MCF 10A (cell line): ENCODE measurements around the gene ALDH7A1. TPM values are rescaled to one million over a fixed set of nuclear protein-coding genes. Genes with fewer than 3 reads are reported as not detected.
"Not testable (repeated sequence)": the region's sequence is repeated elsewhere in the genome, so short reads cannot be mapped to it uniquely, and the experiment has no call there.

Experiments
- BruUV-seq: library from RNA; stranded (reverse); fragments of 400-500 nt; replicated peaks from 2 replicates; lab custom pipeline; 2021; lab: Mats Ljungman, UMichigan
- CTCF ChIA-PET: fragments of 300-600 bp; sonication (Branson Sonifier 250); formaldehyde crosslinking; extraction: SDS; loops from one replicate; lab custom pipeline; 2021; ENCODE audit warnings: antibody characterized with exemption, inconsistent platforms; lab: Yijun Ruan, JAX
- POLR2A ChIA-PET: fragments of 300-600, 350-650 bp; sonication (Branson Sonifier 250); formaldehyde crosslinking; extraction: SDS; loops from one replicate; lab custom pipeline; 2020; ENCODE audit warnings: antibody characterized with exemption, inconsistent platforms; lab: Yijun Ruan, JAX
- DNase-seq: peaks from one replicate; pipeline ENCODE4 v3.0.0-alpha.2; 2018; ENCODE audit not compliant: unreplicated experiment
- H3K27ac Mint-ChIP-seq: one replicate; pipeline ENCODE4 v1.8.0; 2022; ENCODE audit warnings: mild to moderate bottlenecking, low read depth, mixed read lengths; ENCODE audit not compliant: unreplicated experiment
- H3K27me3 Mint-ChIP-seq: one replicate; pipeline ENCODE4 v1.8.0; 2022; ENCODE audit warnings: mixed read lengths; ENCODE audit not compliant: insufficient read depth, unreplicated experiment
- H3K36me3 Mint-ChIP-seq: one replicate; pipeline ENCODE4 v1.8.0; 2022; ENCODE audit warnings: mild to moderate bottlenecking, moderate library complexity, mixed read lengths; ENCODE audit not compliant: insufficient read depth, unreplicated experiment
- H3K4me1 Mint-ChIP-seq: one replicate; pipeline ENCODE4 v1.8.0; 2022; ENCODE audit warnings: mixed read lengths; ENCODE audit not compliant: insufficient read depth, unreplicated experiment
- H3K4me3 Mint-ChIP-seq: one replicate; pipeline ENCODE4 v1.8.0; 2022; ENCODE audit warnings: mild to moderate bottlenecking, moderate library complexity, mixed read lengths; ENCODE audit not compliant: unreplicated experiment
- H3K9me3 Mint-ChIP-seq: one replicate; pipeline ENCODE4 v1.8.0; 2022; ENCODE audit warnings: mixed read lengths; ENCODE audit not compliant: unreplicated experiment
- intact Hi-C: fragments of 100-400 bp; cut with micrococcal nuclease; formaldehyde crosslinking; loops from 2 replicates; pipeline ENCODE4 v1.14.1; 2022
- total RNA-seq: library from RNA; stranded (reverse); gene quantifications from 2 replicates; pipeline ENCODE4 v1.2.3, GENCODE V29; 2022
- TF ChIP-seq, protein P1 (sequence below): fragments of 200-600 bp; IDR thresholded peaks from one replicate; pipeline ENCODE4 v1.8.0; 2022; ENCODE audit warnings: antibody characterized with exemption, mild to moderate bottlenecking; ENCODE audit not compliant: unreplicated experiment

The ALDH7A1 gene
- total RNA-seq, 1 experiment from 2014 or later = 89.1 TPM

DNA sequence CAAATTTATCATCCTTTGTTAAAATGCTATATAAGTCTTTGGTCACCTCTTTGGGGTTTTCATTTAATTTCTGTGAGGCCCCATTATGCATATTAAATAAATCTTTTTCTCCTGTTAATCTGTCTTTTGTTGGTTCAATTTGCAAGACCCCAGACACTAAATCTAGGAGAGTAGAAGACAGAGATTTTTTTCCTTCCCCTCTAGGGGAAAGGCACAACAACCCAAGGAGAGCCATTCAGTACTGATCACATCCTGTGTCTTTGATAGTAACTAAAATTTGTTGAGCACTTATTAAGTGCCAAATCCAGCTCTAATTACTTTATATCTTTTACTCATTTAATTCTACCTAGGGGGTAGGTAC lies 74.4 kb downstream of the ALDH7A1 start:
- Mint-ChIP-seq H3K36me3 (peaks cover 4% of the 10 kb centered on the region), H3K4me1 (peaks cover 25% of the 10 kb centered on the region), H3K27me3 (no peaks in the 10 kb centered on the region), H3K27ac (no peak overlapping the region), H3K4me3 (no peak overlapping the region), H3K9me3 (no peaks in the 10 kb centered on the region)
- intact Hi-C loops = no loop called here
- TF ChIP-seq, protein P1, sequence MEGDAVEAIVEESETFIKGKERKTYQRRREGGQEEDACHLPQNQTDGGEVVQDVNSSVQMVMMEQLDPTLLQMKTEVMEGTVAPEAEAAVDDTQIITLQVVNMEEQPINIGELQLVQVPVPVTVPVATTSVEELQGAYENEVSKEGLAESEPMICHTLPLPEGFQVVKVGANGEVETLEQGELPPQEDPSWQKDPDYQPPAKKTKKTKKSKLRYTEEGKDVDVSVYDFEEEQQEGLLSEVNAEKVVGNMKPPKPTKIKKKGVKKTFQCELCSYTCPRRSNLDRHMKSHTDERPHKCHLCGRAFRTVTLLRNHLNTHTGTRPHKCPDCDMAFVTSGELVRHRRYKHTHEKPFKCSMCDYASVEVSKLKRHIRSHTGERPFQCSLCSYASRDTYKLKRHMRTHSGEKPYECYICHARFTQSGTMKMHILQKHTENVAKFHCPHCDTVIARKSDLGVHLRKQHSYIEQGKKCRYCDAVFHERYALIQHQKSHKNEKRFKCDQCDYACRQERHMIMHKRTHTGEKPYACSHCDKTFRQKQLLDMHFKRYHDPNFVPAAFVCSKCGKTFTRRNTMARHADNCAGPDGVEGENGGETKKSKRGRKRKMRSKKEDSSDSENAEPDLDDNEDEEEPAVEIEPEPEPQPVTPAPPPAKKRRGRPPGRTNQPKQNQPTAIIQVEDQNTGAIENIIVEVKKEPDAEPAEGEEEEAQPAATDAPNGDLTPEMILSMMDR = no peak
- ChIA-PET CTCF (interaction anchor here (0.5 to 2.5 kb wide), 6 partner anchors 12 to 881 kb away, joined by 3 to 9 read pairs (median 4); no protein-coding TSS in a partner anchor), POLR2A (interaction anchor here (0.6 to 6.3 kb wide), 8 partner anchors 10 to 162 kb away, joined by 3 to 50 read pairs (median 10); partner anchors contain the start of genes ALDH7A1 and GRAMD2B)
- BruUV-seq = no TSS peak
- DNase-seq = no peak

DNA sequence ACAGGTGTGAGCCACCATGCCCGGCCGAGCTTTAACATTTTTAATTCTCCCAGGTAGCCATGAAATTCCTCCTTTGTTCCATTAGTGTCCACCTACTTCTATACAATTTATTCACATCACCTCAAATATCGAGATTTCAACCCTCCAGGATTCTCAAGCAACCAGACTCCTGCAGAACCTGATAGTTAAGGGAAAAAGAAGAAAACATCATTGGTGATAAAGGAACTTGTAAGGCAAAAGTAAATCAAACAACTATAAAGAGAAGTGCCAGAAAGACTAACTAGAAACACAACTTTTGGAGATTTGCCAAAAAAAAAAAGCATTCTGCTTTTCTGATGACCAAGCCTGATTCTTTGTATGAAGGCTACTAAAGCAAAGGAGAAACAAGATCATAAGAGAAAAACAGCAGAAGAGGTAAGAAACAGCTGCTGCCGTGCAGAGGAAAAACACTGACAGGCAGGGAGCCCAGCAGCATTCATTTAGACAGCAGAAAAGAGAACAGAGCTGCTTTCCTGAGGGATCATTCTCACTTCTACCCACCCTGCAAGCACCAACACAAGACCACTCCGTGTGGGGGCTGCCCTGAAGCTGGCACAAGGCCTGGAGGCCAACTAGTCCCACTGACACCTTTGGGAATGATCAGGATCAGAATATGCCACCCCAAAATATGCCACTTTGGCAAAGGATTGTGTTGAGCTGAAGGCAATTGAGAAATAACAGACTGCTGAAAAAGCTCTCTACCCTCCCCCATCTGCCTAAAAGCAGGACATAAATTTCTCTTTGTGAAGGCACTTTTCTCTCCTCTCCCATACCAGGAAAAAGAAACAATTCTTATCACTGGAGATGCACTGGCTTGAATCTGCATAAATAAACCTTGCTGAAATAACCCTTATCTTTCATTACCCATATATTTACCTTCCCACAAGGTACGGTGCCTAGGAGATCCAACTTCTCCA lies 75.1 kb downstream of the ALDH7A1 start:
- intact Hi-C loops = loop anchor here (5.0 kb wide), 1 partner anchor 1113 kb away; no protein-coding TSS in a partner anchor
- TF ChIP-seq, protein P1 = no peak
- H3K4me1 Mint-ChIP-seq = peaks cover 26% of the 10 kb centered on the region
- CTCF ChIA-PET = interaction anchor here (0.5 to 2.5 kb wide), 11 partner anchors 12 to 880 kb away, joined by 3 to 9 read pairs (median 4); no protein-coding TSS in a partner anchor
- peak overlapping the region; percentile 68 for H3K27ac Mint-ChIP-seq
- BruUV-seq = no TSS peak
- peaks cover 4% of the 10 kb centered on the region for H3K36me3 Mint-ChIP-seq
- DNase-seq = no peak
- no peaks in the 10 kb centered on the region for H3K9me3 Mint-ChIP-seq
- no peaks in the 10 kb centered on the region for H3K27me3 Mint-ChIP-seq
- H3K4me3 Mint-ChIP-seq = no peak overlapping the region
- POLR2A ChIA-PET = interaction anchor here (0.6 to 6.3 kb wide), 18 partner anchors 8 to 166 kb away, joined by 3 to 50 read pairs (median 4); partner anchors contain the start of genes ALDH7A1 and GRAMD2B

DNA sequence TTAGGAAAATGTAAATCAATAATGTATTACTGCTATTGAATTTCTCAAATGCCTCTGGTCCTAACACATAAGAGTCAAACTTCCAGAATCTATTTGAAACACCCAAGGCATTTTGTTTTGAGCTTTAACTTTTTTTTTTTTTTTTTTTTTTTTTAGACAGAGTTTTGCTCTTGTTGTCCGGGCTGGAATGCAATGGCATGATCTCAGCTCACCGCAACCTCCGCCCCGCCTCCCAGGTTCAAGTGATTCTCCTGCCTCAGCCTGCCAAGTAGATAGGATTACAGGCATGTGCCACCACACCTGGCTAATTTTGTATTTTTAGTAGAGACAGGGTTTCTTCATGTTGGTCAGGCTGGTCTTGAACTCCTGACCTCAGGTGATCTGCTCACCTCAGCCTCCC lies 75.8 kb downstream of the ALDH7A1 start:
- not testable (repeated sequence) for H3K9me3 Mint-ChIP-seq, H3K4me3 Mint-ChIP-seq, H3K27me3 Mint-ChIP-seq, BruUV-seq, H3K36me3 Mint-ChIP-seq
- ChIA-PET POLR2A (interaction anchor here (0.6 to 6.3 kb wide), 15 partner anchors 9 to 165 kb away, joined by 3 to 50 read pairs (median 8); partner anchors contain the start of genes ALDH7A1 and GRAMD2B), CTCF (interaction anchor here (0.6 to 2.5 kb wide), 9 partner anchors 13 to 204 kb away, joined by 3 to 9 read pairs (median 3); no protein-coding TSS in a partner anchor)
- intact Hi-C loops = loop anchor here (5.0 kb wide), 1 partner anchor 1112 kb away; no protein-coding TSS in a partner anchor
- Mint-ChIP-seq H3K27ac (peak overlapping the region; percentile 68), H3K4me1 (peaks cover 26% of the 10 kb centered on the region)
- DNase-seq = peak; percentile 79

DNA sequence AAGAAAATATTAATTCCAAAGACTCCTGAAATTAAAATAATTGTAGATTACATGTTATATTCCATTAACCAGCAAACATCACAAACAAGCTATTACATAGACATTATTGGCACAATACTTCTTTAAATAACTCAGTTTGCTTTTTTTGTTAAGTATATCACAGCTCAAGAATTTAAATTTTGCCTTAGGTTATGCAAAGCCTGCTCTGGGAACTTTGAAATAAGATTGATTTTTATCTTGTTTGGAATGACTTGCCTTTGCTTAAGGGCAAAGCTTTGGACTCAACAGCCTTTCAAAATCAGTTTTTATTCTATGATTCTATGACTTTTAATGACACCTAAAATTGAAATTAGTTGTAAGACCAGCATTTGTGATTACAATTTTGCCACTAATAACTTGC lies 78.2 kb downstream of the ALDH7A1 start:
- no peak for DNase-seq
- H3K9me3 Mint-ChIP-seq = no peaks in the 10 kb centered on the region
- CTCF ChIA-PET = interaction anchor here (0.7 to 2.9 kb wide), 7 partner anchors 14 to 162 kb away, joined by 3 to 11 read pairs (median 3); no protein-coding TSS in a partner anchor
- H3K36me3 Mint-ChIP-seq = peaks cover under 1% of the 10 kb centered on the region
- H3K27ac Mint-ChIP-seq = peak overlapping the region; percentile 44
- no peaks in the 10 kb centered on the region for H3K27me3 Mint-ChIP-seq
- POLR2A ChIA-PET = interaction anchor here (0.6 to 6.3 kb wide), 20 partner anchors 11 to 253 kb away, joined by 3 to 50 read pairs (median 4); partner anchors contain the start of genes ALDH7A1 and GRAMD2B
- TF ChIP-seq, protein P1 = no peak
- intact Hi-C loops = loop anchor here (5.0 kb wide), 1 partner anchor 1110 kb away; no protein-coding TSS in a partner anchor
- H3K4me3 Mint-ChIP-seq = no peak overlapping the region
- H3K4me1 Mint-ChIP-seq = peaks cover 26% of the 10 kb centered on the region
- no TSS peak for BruUV-seq
